Skeletal muscle tissue (tissue), 4 donors: ENCODE data around the gene ZNF738. TPM values are rescaled to one million over a fixed set of nuclear protein-coding genes. Genes with fewer than 3 reads are reported as not detected.
"Not testable (repeated sequence)": the region's sequence is repeated elsewhere in the genome, so short reads cannot be mapped to it uniquely, and the experiment has no call there.

Experiments
- H3K27ac ChIP-seq: one replicate; pipeline ENCODE4 v1.7.0; 2013; ENCODE audit warnings: mild to moderate bottlenecking, low read depth, low read length, inconsistent platforms
- H3K27me3 ChIP-seq, 3 donors: one replicate each; pipeline ENCODE4 v1.7.0; 2013; ENCODE audit warnings: low read length in 3 of 3; ENCODE audit not compliant: control insufficient read depth in 3 of 3, insufficient read depth in 3 of 3
- H3K36me3 ChIP-seq, 3 donors: one replicate each; pipeline ENCODE4 v1.7.0; 2013; ENCODE audit warnings: low read length in 3 of 3; ENCODE audit not compliant: control insufficient read depth in 3 of 3, insufficient read depth in 3 of 3
- H3K4me1 ChIP-seq, 3 donors: one replicate each; pipeline ENCODE4 v1.7.0; 2013; ENCODE audit warnings: low read length in 3 of 3, mild to moderate bottlenecking in 3 of 3; ENCODE audit not compliant: control insufficient read depth in 3 of 3, insufficient read depth in 3 of 3
- H3K4me3 ChIP-seq, 3 donors: one replicate each; pipeline ENCODE4 v1.7.0; 2013; ENCODE audit warnings: low read length in 3 of 3
- H3K9ac ChIP-seq, 3 donors: one replicate each; pipeline ENCODE4 v1.7.0; 2013; ENCODE audit warnings: low read length in 3 of 3, mild to moderate bottlenecking in 3 of 3, moderate library complexity in 2 of 3, low read depth in 1 of 3
- H3K9me3 ChIP-seq, 3 donors: one replicate each; pipeline ENCODE4 v1.7.0; 2013; ENCODE audit warnings: low read length in 3 of 3; ENCODE audit not compliant: control insufficient read depth in 3 of 3
- total RNA-seq: library from RNA; depleted of rRNA; stranded (reverse); fragments of >200 nt; gene quantifications from one replicate; pipeline ENCODE4 v1.2.3, GENCODE V29; 2014
- donor health status: Osteomylitis.

Gene ZNF738
- total RNA-seq, 1 donor from 2014 or later, result 15.7 TPM

DNA sequence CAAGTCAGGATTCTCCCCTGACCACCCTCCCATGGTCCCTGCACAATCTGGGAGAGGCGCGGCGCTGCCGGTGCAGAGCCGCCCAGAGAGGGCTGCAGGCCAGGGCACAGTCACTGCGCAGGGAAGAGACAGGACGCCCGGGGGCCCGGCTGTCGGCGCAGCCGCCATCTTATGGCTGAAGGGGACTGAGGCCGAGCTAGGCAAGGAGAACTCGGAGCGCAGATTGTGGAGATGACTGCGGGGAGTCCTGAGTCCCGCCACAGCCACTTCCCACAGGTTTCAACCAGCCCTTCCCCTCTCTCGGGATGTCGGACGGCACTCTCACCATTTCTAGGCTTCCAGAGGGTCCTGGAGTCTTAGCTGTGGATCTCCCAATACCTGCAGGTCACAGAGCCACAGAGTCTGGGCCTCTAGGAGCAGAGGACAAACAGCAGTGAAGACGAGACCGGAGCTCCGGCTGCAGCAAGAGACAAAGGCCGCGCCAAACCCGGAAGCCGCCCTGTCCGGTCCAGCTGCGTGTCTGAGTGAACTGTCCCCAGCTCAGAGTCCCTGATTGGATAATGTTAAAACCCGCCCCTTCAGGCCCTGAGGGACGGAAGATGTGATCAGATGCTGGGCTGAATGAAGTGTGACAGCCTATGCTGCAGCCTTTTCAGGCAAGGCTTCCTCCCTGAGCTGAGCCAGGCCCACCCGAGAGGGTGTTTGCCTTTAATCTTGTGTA lies 29.8 kb upstream of the ZNF738 start, which contains the start of gene ZNF708:
ZNF708 (minus strand) TSS at position 526 of the 721 bp plus-strand sequence; CDS start at position 328, 198 bp downstream.
- no peaks in the 10 kb centered on the region for H3K9me3 ChIP-seq
- peaks cover 0 to 6% (median 0%) of the 10 kb centered on the region in 3 donors for H3K36me3 ChIP-seq
- peak within 1 kb of the TSS; percentile 97 to 100 (median 99) for H3K9ac ChIP-seq
- no peaks in the 10 kb centered on the region for H3K27me3 ChIP-seq
- H3K4me3 ChIP-seq, result peak within 1 kb of the TSS; percentile 97 to 99 (median 98)
- H3K27ac ChIP-seq, result peak within 1 kb of the TSS; percentile 96
- peaks cover 3 to 10% (median 8%) of the 10 kb centered on the region in 3 donors for H3K4me1 ChIP-seq

DNA sequence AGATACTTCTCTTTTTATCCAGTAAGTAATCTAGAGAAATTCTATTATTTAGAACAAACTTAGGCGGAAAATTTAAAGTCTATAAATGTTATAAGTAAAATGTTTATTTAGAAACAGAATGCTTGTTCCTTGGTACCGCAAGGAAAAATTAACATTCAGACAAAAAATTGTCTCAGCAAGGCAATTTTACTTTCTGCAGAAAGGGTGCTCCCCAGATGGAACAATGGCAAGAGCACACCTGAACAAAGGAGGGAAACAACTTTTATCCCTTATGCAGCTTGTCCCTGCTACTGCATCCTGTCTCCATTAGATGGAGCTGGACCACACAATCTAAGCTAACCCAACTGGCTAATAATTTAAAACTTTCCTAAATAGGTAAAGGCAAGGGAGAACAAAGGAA lies 23.1 kb upstream of the ZNF738 start:
- Histone ChIP-seq H3K4me3 (no peak overlapping the region), H3K36me3 (no peaks in the 10 kb centered on the region), H3K9ac (no peak overlapping the region), H3K27ac (no peak overlapping the region), H3K27me3 (no peaks in the 10 kb centered on the region), H3K9me3 (peaks cover 0 to 6% (median 4%) of the 10 kb centered on the region in 3 donors), H3K4me1 (no peaks in the 10 kb centered on the region)

DNA sequence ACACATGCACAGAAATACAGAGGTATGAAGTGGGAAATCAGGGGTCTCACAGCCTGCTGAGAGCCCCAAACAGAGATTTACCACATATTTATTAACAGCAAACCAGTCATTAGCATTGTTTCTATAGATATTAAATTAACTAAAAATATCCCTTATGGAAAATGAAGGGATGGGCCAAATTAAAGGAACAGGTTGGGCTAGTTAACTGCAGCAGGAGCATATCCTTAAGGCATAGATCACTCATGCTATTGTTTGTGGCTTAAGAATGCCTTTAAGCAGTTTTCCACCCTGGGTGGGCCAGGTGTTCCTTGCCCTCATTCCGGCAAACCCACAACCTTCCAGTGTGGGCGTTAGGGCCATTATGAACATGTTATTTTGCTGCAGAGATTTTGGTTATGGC lies 14.0 kb upstream of the ZNF738 start:
- H3K36me3 ChIP-seq, H3K27ac ChIP-seq, H3K9ac ChIP-seq, H3K4me1 ChIP-seq, H3K9me3 ChIP-seq, H3K27me3 ChIP-seq, H3K4me3 ChIP-seq: not testable (repeated sequence)

DNA sequence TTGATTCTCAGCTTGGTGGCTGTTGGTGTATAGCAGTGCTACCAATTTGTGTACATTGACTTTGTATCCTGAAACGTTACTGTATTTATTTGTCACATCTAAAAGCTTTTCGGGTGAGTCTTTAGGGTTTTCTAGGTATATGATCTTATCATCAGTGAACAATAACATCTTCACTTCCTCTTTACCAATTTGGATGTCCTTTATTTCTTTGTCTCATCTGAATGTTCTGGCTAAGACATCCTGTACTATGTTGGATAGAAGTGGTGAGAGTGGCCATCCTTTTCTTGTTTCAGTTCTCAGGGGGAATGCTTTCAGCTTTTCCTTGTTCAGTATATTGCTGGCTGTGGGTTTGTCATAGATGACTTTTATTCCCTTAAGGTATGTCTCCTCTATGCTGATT lies 6.0 kb upstream of the ZNF738 start:
- no peak overlapping the region for H3K4me3 ChIP-seq
- no peaks in the 10 kb centered on the region for H3K27me3 ChIP-seq
- H3K27ac ChIP-seq, result no peak overlapping the region
- H3K4me1 ChIP-seq, result no peaks in the 10 kb centered on the region
- no peak overlapping the region for H3K9ac ChIP-seq
- H3K9me3 ChIP-seq, result no peaks in the 10 kb centered on the region
- H3K36me3 ChIP-seq, result no peaks in the 10 kb centered on the region

DNA sequence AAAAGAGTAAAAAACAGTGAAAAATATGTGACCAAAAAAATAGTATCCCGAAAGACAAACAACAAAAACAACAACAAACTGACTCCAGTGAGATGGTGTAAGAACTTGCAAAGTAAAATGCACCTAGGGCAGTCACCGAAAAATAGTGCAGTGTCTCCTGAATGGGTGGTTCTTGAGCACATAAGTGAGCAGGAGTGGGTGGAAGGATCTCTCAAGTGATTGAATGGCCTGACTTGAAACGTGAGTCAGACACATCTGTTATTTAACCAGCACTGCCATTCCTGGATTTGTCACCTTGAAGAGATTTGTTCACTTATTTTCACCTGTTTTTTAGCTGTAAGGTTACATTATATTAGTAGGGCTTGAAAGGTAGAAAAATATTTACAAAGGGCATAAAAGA lies 3.5 kb downstream of the ZNF738 start:
- no peak overlapping the region for H3K4me3 ChIP-seq
- no peak overlapping the region for H3K9ac ChIP-seq
- H3K36me3 ChIP-seq, result peaks cover 2 to 11% (median 4%) of the 10 kb centered on the region in 3 donors
- no peak overlapping the region for H3K27ac ChIP-seq
- H3K9me3 ChIP-seq, result peaks cover 0 to 2% (median 0%) of the 10 kb centered on the region in 3 donors
- no peaks in the 10 kb centered on the region for H3K4me1 ChIP-seq
- H3K27me3 ChIP-seq, result no peaks in the 10 kb centered on the region

DNA sequence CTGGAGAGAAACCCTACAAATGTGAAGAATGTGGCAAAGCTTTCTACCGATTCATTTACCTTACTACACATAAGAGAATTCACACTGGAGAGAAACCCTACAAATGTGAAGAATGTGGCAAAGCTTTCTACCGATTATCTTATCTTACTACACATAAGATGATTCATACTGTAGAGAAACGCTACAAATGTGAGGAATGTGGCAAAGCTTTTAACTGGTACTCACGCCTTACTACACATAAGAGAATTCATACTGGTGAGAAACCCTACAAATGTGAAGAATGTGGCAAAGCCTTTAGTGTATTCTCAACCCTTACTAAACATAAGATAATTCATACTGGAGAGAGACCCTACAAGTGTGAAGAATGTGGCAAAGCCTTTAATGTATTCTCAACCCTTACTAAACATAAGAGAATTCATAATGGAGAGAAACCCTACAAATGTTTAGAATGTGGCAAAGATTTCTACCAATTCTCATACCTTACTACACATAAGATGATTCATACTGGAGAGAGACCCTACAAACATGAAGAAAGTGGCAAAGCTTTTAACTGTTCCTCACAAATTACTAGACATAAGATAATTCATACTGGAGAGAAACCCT lies 25.3 kb downstream of the ZNF738 start:
- no peaks in the 10 kb centered on the region for H3K4me1 ChIP-seq
- H3K9ac ChIP-seq, result no peak overlapping the region
- H3K4me3 ChIP-seq, result no peak overlapping the region
- no peaks in the 10 kb centered on the region for H3K27me3 ChIP-seq
- no peak overlapping the region for H3K27ac ChIP-seq
- H3K9me3 ChIP-seq, result peaks cover 2 to 28% (median 14%) of the 10 kb centered on the region in 3 donors
- peaks cover 0 to 3% (median 2%) of the 10 kb centered on the region in 3 donors for H3K36me3 ChIP-seq

DNA sequence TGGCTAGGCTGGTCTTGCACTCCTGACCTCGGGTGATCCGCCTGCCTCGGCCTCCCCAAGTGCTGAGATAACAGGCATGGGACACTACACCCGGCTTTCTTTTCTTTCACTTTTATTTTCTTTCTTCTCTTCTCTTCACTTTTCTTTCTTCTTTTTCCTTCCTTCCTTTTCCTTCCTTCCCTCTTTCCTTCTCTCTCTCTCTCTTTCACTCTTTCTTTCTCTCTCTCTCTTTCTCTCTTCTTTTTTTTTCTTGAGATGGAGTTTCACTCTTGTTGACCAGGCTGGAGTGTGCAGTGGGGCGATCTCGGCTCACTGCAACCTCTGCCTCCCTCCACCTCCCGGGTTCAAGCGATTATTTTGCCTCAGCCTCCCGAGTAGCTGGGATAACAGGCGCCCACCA lies 37.3 kb downstream of the ZNF738 start:
- no peak overlapping the region for H3K27ac ChIP-seq

DNA sequence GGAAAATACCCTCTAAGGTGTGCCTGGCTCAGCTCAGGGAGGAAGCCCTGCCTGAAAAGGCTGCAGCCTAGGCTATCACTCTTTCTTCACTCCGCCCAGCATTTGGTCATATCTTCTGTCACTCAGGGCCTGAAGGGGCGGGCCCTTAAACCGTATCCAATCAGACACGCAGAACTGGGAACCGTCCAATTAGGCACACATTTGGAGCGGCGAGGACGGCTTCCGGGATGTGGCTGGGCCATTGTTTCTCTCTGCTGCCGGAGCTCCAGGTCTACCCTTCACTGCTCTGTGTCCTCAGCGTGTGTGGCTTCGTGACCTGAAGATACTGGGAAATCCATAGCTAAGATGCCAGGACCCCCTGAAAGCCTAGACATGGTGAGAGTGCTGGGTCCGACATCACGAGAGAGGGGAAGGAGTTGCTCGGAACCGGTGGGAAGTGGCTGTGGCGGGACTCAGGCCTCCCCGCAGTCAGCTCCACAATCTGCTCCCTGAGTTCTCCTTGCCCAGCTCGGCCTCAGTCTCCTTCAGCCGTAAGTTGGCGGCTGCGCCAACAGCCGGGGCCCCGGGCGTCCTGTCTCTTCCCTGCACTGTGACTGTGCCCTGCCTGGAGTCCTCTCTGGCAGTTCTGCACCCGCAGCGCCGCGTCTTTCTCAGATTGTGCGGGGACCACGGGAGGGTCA lies 38.2 kb downstream of the ZNF738 start, which contains the start of gene ZNF493:
ZNF493 (plus strand) TSS at position 241 of the 680 bp plus-strand sequence; CDS start at position 346, 105 bp downstream.
- Histone ChIP-seq H3K4me3 (peak within 1 kb of the TSS; percentile 86 to 100 (median 99)), H3K9me3 (no peaks in the 10 kb centered on the region), H3K27me3 (no peaks in the 10 kb centered on the region), H3K4me1 (peaks cover 3 to 16% (median 6%) of the 10 kb centered on the region in 3 donors), H3K36me3 (peaks cover 3 to 6% (median 4%) of the 10 kb centered on the region in 3 donors), H3K27ac (peak within 1 kb of the TSS; percentile 74), H3K9ac (peak within 1 kb of the TSS; percentile 83 to 99 (median 96))

More for the DNA sequence above, 37.3 kb downstream of the ZNF738 start:
- Histone ChIP-seq H3K4me3 (peak overlapping the region in 1 of 3 donors; percentile 22), H3K36me3 (peaks cover 3 to 6% (median 4%) of the 10 kb centered on the region in 3 donors), H3K4me1 (peaks cover 3 to 16% (median 6%) of the 10 kb centered on the region in 3 donors), H3K27me3 (no peaks in the 10 kb centered on the region), H3K9me3 (no peaks in the 10 kb centered on the region), H3K9ac (no peak overlapping the region)

DNA sequence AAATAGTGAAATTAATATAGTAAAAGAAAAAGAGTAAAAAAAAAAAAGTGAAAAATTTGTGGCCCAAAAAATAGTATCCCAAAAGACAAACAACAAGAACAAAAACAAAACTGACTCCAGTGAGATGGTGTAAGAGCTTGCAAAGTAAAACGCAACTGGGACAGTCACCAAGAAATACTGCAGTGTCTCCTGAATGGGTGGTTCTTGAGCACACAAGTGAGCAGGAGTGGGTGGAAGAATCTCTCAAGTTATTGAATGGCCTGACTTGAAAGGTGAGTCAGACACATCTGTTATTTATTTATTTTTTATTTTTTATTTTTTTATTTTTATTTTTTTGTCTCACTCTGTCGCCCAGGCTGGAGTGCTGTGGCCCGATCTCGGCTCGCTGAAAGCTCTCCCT lies 40.1 kb downstream of the ZNF738 start:
- Histone ChIP-seq H3K27me3 (no peaks in the 10 kb centered on the region), H3K4me3 (peak overlapping the region in 1 of 3 donors; percentile 100), H3K27ac (no peak overlapping the region), H3K9me3 (no peaks in the 10 kb centered on the region), H3K36me3 (peaks cover 3 to 11% (median 6%) of the 10 kb centered on the region in 3 donors), H3K9ac (no peak overlapping the region), H3K4me1 (peaks cover 6 to 24% (median 13%) of the 10 kb centered on the region in 3 donors)
